Naive thymus-derived CD4-positive, alpha-beta T cell (primary cell): ENCODE measurements around the gene IQGAP2. TPM values are rescaled to one million over a fixed set of nuclear protein-coding genes. Genes with fewer than 3 reads are reported as not detected.

Source experiments
- ATAC-seq: fragments of 150-1000 bp; cut with Tn5 transposase; 2 replicates; pipeline ENCODE4 v1.10.0; 2021; ENCODE audit warnings: mild to moderate bottlenecking, moderate library complexity
- CTCF ChIA-PET: fragments of 350-600 bp; sonication (Branson Sonifier 250); formaldehyde crosslinking; loops from one replicate; lab custom pipeline; 2021; ENCODE audit warnings: antibody characterized with exemption; lab: Charles Lee
- POLR2A ChIA-PET: fragments of 350-600 bp; sonication (Branson Sonifier 250); formaldehyde crosslinking; loops from one replicate; lab custom pipeline; 2021; ENCODE audit warnings: antibody characterized with exemption, inconsistent platforms; lab: Charles Lee
- DNase-seq, 9 donors: peaks; one replicate each; pipeline versions ENCODE4 v3.0.0 to v3.0.0-alpha.2; 2020 to 2022; ENCODE audit warnings: mixed read lengths in 1 of 9
- H3K27ac ChIP-seq: one replicate; pipeline ENCODE4 v1.7.0; 2013; ENCODE audit warnings: mild to moderate bottlenecking, low read depth, low read length, moderate library complexity
- H3K27me3 ChIP-seq, 2 donors: one replicate each; pipeline ENCODE4 v1.7.0; 2013; ENCODE audit warnings: low read length in 2 of 2, mild to moderate bottlenecking in 2 of 2, moderate library complexity in 2 of 2; ENCODE audit not compliant: control insufficient read depth in 2 of 2, insufficient read depth in 2 of 2
- H3K36me3 ChIP-seq, 3 experiments: 1 replicate in 2 of 3; 2 replicates in 1 of 3; pipeline ENCODE4 v1.7.0; 2013; ENCODE audit warnings: low read length in 3 of 3, mild to moderate bottlenecking in 3 of 3, moderate library complexity in 1 of 3; ENCODE audit not compliant: insufficient read depth in 3 of 3, control insufficient read depth in 2 of 3
- H3K4me1 ChIP-seq, 2 donors: one replicate each; pipeline ENCODE4 v1.7.0; 2013; ENCODE audit warnings: low read length in 2 of 2, mild to moderate bottlenecking in 2 of 2, moderate library complexity in 1 of 2; ENCODE audit not compliant: control insufficient read depth in 2 of 2, insufficient read depth in 2 of 2
- H3K4me3 ChIP-seq: 2 replicates; pipeline ENCODE4 v1.7.0; 2013; ENCODE audit warnings: mild to moderate bottlenecking, low read length
- H3K9me3 ChIP-seq, 3 experiments: 1 replicate in 2 of 3; 2 replicates in 1 of 3; pipeline ENCODE4 v1.7.0; 2013; ENCODE audit warnings: low read length in 3 of 3; ENCODE audit not compliant: control insufficient read depth in 2 of 3
- H3K27ac Mint-ChIP-seq, 9 donors: one replicate each; pipeline ENCODE4 v1.8.0; 2020 to 2022; ENCODE audit warnings: mixed read lengths in 9 of 9, mild to moderate bottlenecking in 8 of 9, moderate library complexity in 5 of 9, inconsistent platforms in 2 of 9
- H3K27me3 Mint-ChIP-seq, 5 donors: one replicate each; pipeline ENCODE4 v1.8.0; 2021 to 2022; ENCODE audit warnings: mixed read lengths in 5 of 5, mild to moderate bottlenecking in 1 of 5
- H3K36me3 Mint-ChIP-seq, 5 donors: one replicate each; pipeline ENCODE4 v1.8.0; 2020 to 2022; ENCODE audit warnings: mixed read lengths in 5 of 5, mild to moderate bottlenecking in 3 of 5, inconsistent platforms in 1 of 5
- H3K4me1 Mint-ChIP-seq, 7 donors: one replicate each; pipeline ENCODE4 v1.8.0; 2020 to 2022; ENCODE audit warnings: mixed read lengths in 7 of 7, mild to moderate bottlenecking in 3 of 7, inconsistent platforms in 1 of 7
- H3K4me3 Mint-ChIP-seq, 10 donors: one replicate each; pipeline ENCODE4 v1.8.0; 2020 to 2022; ENCODE audit warnings: mild to moderate bottlenecking in 10 of 10, mixed read lengths in 10 of 10, moderate library complexity in 6 of 10, inconsistent platforms in 2 of 10
- H3K9me3 Mint-ChIP-seq, 11 donors: one replicate each; pipeline ENCODE4 v1.8.0; 2020 to 2022; ENCODE audit warnings: mixed read lengths in 11 of 11, mild to moderate bottlenecking in 4 of 11, inconsistent platforms in 1 of 11, moderate library complexity in 1 of 11
- intact Hi-C, 2 donors: fragments of 100-400 bp; cut with micrococcal nuclease; formaldehyde crosslinking; loops; one replicate each; pipeline ENCODE4 v1.15.1; 2023
- polyA plus RNA-seq, 2 donors: library from polyadenylated mRNA; unstranded; fragments of 300-500 nt; fragmentation: Illumina TruSeq; gene quantifications; one replicate each; pipeline ENCODE4 v1.2.3, GENCODE V29; 2021
- total RNA-seq, 6 experiments: library from RNA in 5 of 6; stranded (reverse) in 5 of 6; gene quantifications; 1 replicate in 5 of 6; 2 replicates in 1 of 6; pipeline ENCODE4 v1.2.3 and lab custom pipeline; 2021 to 2026

IQGAP2 gene
- total and polyA plus RNA-seq, 7 experiments from 2014 or later = 19.0 to 114 (median 86.3) TPM

DNA sequence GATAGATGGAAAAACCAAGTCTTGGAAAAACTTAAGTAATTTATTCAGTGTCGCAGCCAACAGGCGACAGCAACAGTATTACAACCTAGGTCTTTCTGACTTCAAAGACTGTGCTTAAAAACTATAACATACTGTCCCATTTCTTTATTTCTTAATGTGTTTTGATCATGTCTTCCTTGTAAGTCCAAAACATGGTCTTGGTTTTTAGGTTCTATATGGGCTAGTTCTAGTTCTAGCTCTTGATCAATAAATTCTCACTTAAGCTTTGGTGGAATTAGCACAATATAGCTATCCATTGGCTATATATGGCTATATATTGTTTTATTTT is 69.9 kb downstream of the IQGAP2 start:
- CTCF ChIA-PET = interaction anchor here (0.5 to 3.7 kb wide), 4 partner anchors 62 to 71 kb away, joined by 3 to 20 read pairs (median 8); partner anchors contain the start of gene IQGAP2
- intact Hi-C loops = loop anchor here (1.0 to 5.0 kb wide), 10 partner anchors 22 to 1304 kb away; partner anchors contain the start of genes AGGF1 (in 1 of the 2), IQGAP2 (in 1 of the 2) and TBCA (in 1 of the 2)

DNA sequence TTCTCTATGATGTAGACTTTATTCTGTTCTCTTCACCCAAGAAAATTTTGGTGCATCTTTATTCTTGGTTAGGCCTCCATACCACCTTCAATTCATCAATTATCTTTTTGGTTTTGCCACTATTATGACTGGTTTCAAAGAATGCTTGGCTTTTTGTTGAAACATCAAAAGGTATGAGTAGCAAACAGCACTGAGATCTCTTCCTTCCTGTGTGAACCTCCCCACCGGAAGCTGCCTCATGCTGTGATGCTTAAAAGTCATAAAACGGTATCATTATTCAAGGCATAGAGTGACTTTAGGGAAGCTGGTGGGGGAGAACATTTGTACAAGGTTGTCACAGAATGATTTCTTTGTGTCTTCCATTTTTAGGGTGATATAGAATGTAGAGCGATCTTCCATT is 70.6 kb downstream of the IQGAP2 start:
- H3K27me3 ChIP-seq = no peaks in the 10 kb centered on the region
- H3K4me1 Mint-ChIP-seq = peaks cover 56 to 88% (median 79%) of the 10 kb centered on the region in 7 donors
- H3K9me3 Mint-ChIP-seq = peaks cover 0 to 6% (median 0%) of the 10 kb centered on the region in 11 donors

More for the DNA sequence above, 69.9 kb downstream of the IQGAP2 start:
- H3K27me3 Mint-ChIP-seq = no peaks in the 10 kb centered on the region
- H3K27me3 ChIP-seq = no peaks in the 10 kb centered on the region
- H3K27ac ChIP-seq = peak overlapping the region; percentile 59
- peak overlapping the region in 3 of 10 donors; percentile 54 to 78 (median 66) for H3K4me3 Mint-ChIP-seq
- ATAC-seq (no peak), DNase-seq (no peak)
- peaks cover 60 to 92% (median 80%) of the 10 kb centered on the region in 7 donors for H3K4me1 Mint-ChIP-seq
- POLR2A ChIA-PET = interaction anchor here (0.9 to 3.1 kb wide), 2 partner anchors 69 to 70 kb away, joined by 3 to 24 read pairs; partner anchors contain the start of gene IQGAP2
- H3K9me3 ChIP-seq = no peaks in the 10 kb centered on the region
- H3K27ac Mint-ChIP-seq = peak overlapping the region; percentile 72 to 98 (median 93)
- peaks cover 0 to 6% (median 0%) of the 10 kb centered on the region in 11 donors for H3K9me3 Mint-ChIP-seq
- no peak overlapping the region for H3K4me3 ChIP-seq
- H3K36me3 Mint-ChIP-seq = peaks cover 7 to 49% (median 16%) of the 10 kb centered on the region in 5 donors
- no peaks in the 10 kb centered on the region for H3K36me3 ChIP-seq
- H3K4me1 ChIP-seq = peaks cover 54 to 67% of the 10 kb centered on the region in 2 donors

DNA sequence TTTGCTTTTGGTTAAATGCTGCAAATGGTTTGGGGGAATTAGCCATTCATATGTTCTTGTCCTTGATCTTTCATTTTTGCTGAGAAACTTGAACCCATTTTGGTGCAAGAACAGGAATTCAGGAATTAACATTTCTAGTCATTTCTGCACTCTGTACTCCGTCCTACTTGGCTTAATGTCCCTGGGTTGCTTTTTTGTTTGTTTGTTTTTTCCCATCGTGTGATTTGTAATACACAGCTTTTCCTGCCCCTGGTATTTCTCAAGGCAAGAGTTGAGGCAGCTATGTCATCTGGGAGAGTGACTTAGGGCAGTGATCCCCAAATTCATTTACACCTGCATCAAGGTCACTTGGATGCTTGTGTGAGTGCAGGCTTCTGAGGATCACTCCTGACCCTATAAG is 71.3 kb downstream of the IQGAP2 start:
- no peaks in the 10 kb centered on the region for H3K36me3 ChIP-seq
- DNase-seq (no peak), ATAC-seq (no peak)
- H3K27ac ChIP-seq = no peak overlapping the region
- no peak overlapping the region for H3K4me3 ChIP-seq
- no peaks in the 10 kb centered on the region for H3K27me3 ChIP-seq
- H3K9me3 Mint-ChIP-seq = peaks cover 0 to 6% (median 0%) of the 10 kb centered on the region in 11 donors
- H3K4me1 ChIP-seq = peaks cover 58 to 67% of the 10 kb centered on the region in 2 donors
- peak overlapping the region in 2 of 10 donors; percentile 32 to 78 for H3K4me3 Mint-ChIP-seq
- H3K27ac Mint-ChIP-seq = peak overlapping the region in 6 of 9 donors; percentile 38 to 98 (median 80)
- intact Hi-C loops = loop anchor here (5.0 kb wide), 4 partner anchors 48 to 1303 kb away; partner anchors contain the start of genes AGGF1 (in 1 of the 2) and TBCA (in 1 of the 2)
- H3K36me3 Mint-ChIP-seq = peaks cover 4 to 40% (median 7%) of the 10 kb centered on the region in 5 donors
- peaks cover 54 to 89% (median 80%) of the 10 kb centered on the region in 7 donors for H3K4me1 Mint-ChIP-seq
- H3K9me3 ChIP-seq = no peaks in the 10 kb centered on the region
- CTCF ChIA-PET = interaction anchor here (0.6 to 3.7 kb wide), 4 partner anchors 69 to 150 kb away, joined by 3 to 20 read pairs (median 8); partner anchors contain the start of gene IQGAP2
- no peaks in the 10 kb centered on the region for H3K27me3 Mint-ChIP-seq
- POLR2A ChIA-PET = interaction anchor here (0.8 to 3.1 kb wide), 6 partner anchors 24 to 73 kb away, joined by 3 to 24 read pairs (median 4); partner anchors contain the start of gene IQGAP2

More for the DNA sequence above, 70.6 kb downstream of the IQGAP2 start:
- peak overlapping the region; percentile 59 for H3K27ac ChIP-seq
- ChIA-PET CTCF (interaction anchor here (0.5 to 3.7 kb wide), 5 partner anchors 50 to 73 kb away, joined by 3 to 20 read pairs (median 3); partner anchors contain the start of gene IQGAP2), POLR2A (interaction anchor here (0.8 to 3.1 kb wide), 8 partner anchors 23 to 189 kb away, joined by 3 to 24 read pairs (median 4); partner anchors contain the start of gene IQGAP2)
- no peaks in the 10 kb centered on the region for H3K27me3 Mint-ChIP-seq
- H3K4me1 ChIP-seq = peaks cover 54 to 67% of the 10 kb centered on the region in 2 donors
- no peaks in the 10 kb centered on the region for H3K9me3 ChIP-seq
- H3K36me3 ChIP-seq = no peaks in the 10 kb centered on the region
- peaks cover 4 to 44% (median 11%) of the 10 kb centered on the region in 5 donors for H3K36me3 Mint-ChIP-seq
- H3K27ac Mint-ChIP-seq = peak overlapping the region; percentile 72 to 98 (median 93)
- intact Hi-C loops = loop anchor here (1.0 to 5.0 kb wide), 10 partner anchors 23 to 1304 kb away; partner anchors contain the start of genes AGGF1 (in 1 of the 2), IQGAP2 (in 1 of the 2) and TBCA (in 1 of the 2)
- ATAC-seq (peak; percentile 95), DNase-seq (peak; percentile 13 to 89 (median 83))
- no peak overlapping the region for H3K4me3 ChIP-seq
- H3K4me3 Mint-ChIP-seq = peak overlapping the region; percentile 19 to 78 (median 58)

DNA sequence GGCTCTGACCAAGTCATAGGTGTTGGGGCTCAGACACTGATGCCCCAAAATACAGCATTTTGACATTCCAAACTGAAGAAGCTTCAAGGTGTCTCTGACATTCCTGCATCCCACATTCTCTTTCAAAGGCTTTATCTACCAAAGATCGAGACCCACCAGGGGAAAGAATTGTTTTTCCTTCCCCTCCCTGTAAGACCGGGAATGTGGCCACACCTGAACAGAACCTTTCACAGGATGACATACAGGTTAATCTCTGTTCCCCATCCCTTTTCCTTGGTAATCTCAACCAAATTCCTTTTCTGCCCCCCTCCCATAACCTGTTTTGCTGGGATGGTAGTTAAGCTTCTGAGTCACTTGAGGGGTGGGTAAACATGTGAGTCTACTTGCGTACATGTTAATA is 72.3 kb downstream of the IQGAP2 start:
- H3K27me3 Mint-ChIP-seq = no peaks in the 10 kb centered on the region
- CTCF ChIA-PET = interaction anchor here (0.6 kb wide), 2 partner anchors 44 to 1929 kb away, joined by 4 to 5 read pairs; no protein-coding TSS in a partner anchor
- Histone ChIP-seq H3K9me3 (no peaks in the 10 kb centered on the region), H3K27ac (no peak overlapping the region), H3K27me3 (no peaks in the 10 kb centered on the region), H3K4me1 (peaks cover 60 to 68% of the 10 kb centered on the region in 2 donors), H3K4me3 (no peak overlapping the region), H3K36me3 (no peaks in the 10 kb centered on the region)
- ATAC-seq (no peak), DNase-seq (no peak)
- H3K4me3 Mint-ChIP-seq = peak overlapping the region in 1 of 10 donors; percentile 12
- POLR2A ChIA-PET = no interaction called here
- intact Hi-C loops = no loop called here
- H3K27ac Mint-ChIP-seq = peak overlapping the region in 7 of 9 donors; percentile 5 to 76 (median 31)
- peaks cover 0 to 6% (median 0%) of the 10 kb centered on the region in 11 donors for H3K9me3 Mint-ChIP-seq
- peaks cover 4 to 35% (median 7%) of the 10 kb centered on the region in 5 donors for H3K36me3 Mint-ChIP-seq
- H3K4me1 Mint-ChIP-seq = peaks cover 61 to 89% (median 83%) of the 10 kb centered on the region in 7 donors

DNA sequence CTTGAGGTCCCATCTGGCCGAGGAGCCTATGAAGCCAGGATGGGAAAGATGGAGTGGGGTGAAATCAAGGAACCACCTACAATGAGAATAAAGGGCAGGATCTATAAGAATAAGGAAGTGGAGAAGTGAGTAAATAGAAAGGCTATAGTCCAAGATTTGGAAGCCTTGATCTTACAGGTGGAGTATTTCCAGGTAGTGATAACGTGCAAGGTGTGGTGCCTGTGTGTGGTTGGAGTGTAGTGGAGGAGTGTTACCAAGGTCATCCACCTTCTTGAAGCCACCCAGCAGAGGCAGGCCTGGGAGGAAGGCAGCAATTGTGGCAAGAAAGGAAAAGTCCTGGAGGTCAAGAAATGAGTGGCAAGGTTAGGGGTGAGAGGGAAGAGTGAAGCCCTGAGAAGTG is 72.9 kb downstream of the IQGAP2 start:
- Histone ChIP-seq H3K27me3 (no peaks in the 10 kb centered on the region), H3K36me3 (no peaks in the 10 kb centered on the region), H3K27ac (no peak overlapping the region), H3K9me3 (no peaks in the 10 kb centered on the region), H3K4me3 (no peak overlapping the region), H3K4me1 (peaks cover 55 to 67% of the 10 kb centered on the region in 2 donors)
- ChIA-PET CTCF (no interaction called here), POLR2A (interaction anchor here (1.0 kb wide), 1 partner anchor 19 kb away, joined by 3 read pairs; no protein-coding TSS in a partner anchor)
- peaks cover 4 to 37% (median 7%) of the 10 kb centered on the region in 5 donors for H3K36me3 Mint-ChIP-seq
- H3K27me3 Mint-ChIP-seq = no peaks in the 10 kb centered on the region
- intact Hi-C loops = no loop called here
- H3K9me3 Mint-ChIP-seq = peaks cover 0 to 6% (median 0%) of the 10 kb centered on the region in 11 donors
- H3K27ac Mint-ChIP-seq = peak overlapping the region in 8 of 9 donors; percentile 4 to 76 (median 32)
- no peak for DNase-seq
- H3K4me3 Mint-ChIP-seq = peak overlapping the region in 3 of 10 donors; percentile 12 to 49 (median 35)
- peaks cover 59 to 88% (median 81%) of the 10 kb centered on the region in 7 donors for H3K4me1 Mint-ChIP-seq
- ATAC-seq = no peak

DNA sequence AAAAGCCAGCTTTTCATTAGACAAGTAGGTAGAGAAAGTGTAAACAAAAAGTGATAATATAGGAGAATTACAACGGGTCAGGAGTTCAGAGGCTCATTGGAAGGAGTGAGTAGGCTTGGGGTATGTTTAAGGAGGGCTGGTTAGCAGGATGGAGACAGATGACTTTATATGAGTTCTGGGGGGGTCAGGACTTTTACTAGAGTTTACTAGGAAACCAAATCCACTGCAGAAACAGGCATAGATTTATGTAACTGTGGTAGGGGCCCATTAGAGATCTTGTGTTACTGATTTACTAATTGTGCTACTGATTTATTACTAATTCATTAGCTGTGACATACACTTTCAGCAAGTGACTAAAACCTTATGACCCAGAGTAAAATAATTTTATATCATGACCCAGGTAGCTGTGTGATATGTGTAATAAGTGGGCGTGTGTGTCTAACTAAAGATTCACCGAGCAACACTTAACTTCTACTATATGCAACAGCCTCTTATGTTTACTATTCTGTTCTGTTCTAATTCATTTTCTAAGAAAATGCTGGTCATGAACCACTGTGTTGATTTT is 73.5 kb downstream of the IQGAP2 start:
- Mint-ChIP-seq H3K27me3 (no peaks in the 10 kb centered on the region), H3K9me3 (peaks cover 0 to 6% (median 0%) of the 10 kb centered on the region in 11 donors), H3K4me1 (peaks cover 54 to 82% (median 75%) of the 10 kb centered on the region in 7 donors), H3K27ac (peak overlapping the region in 4 of 9 donors; percentile 31 to 79 (median 48)), H3K4me3 (no peak overlapping the region), H3K36me3 (peaks cover 4 to 33% (median 7%) of the 10 kb centered on the region in 5 donors)
- DNase-seq (no peak), ATAC-seq (no peak)
- Histone ChIP-seq H3K4me1 (peaks cover 49 to 61% of the 10 kb centered on the region in 2 donors), H3K36me3 (no peaks in the 10 kb centered on the region), H3K4me3 (no peak overlapping the region), H3K27ac (no peak overlapping the region), H3K9me3 (no peaks in the 10 kb centered on the region), H3K27me3 (no peaks in the 10 kb centered on the region)
- ChIA-PET POLR2A (interaction anchor here (1.0 kb wide), 1 partner anchor 18 kb away, joined by 3 read pairs; no protein-coding TSS in a partner anchor), CTCF (no interaction called here)
- intact Hi-C loops = no loop called here
